Transverse colon (tissue), 4 donors: ENCODE results near the gene HOXD3. TPM values are rescaled to one million over a fixed set of nuclear protein-coding genes. Genes with fewer than 3 reads are reported as not detected.

Experiments
- DNase-seq: peaks from one replicate; pipeline ENCODE4 v3.0.0-alpha.2; 2019
- H3K27ac ChIP-seq, 4 donors: fragments of 200-600 bp; sonication (generic); 2 replicates each; pipeline ENCODE4 v1.5.1; 2016 to 2018; ENCODE audit warnings: inconsistent platforms in 4 of 4
- H3K27me3 ChIP-seq: fragments of 200-600 bp; sonication (generic); 2 replicates; pipeline ENCODE4 v1.5.1; 2017; ENCODE audit warnings: inconsistent platforms
- H3K36me3 ChIP-seq, 4 donors: fragments of 200-600 bp; sonication (generic); 2 replicates each; pipeline ENCODE4 v1.5.1; 2017 to 2019; ENCODE audit warnings: inconsistent platforms in 4 of 4
- H3K4me1 ChIP-seq, 4 donors: fragments of 200-600 bp; sonication (generic); 2 replicates each; pipeline ENCODE4 v1.5.1; 2017 to 2020; ENCODE audit warnings: inconsistent platforms in 4 of 4
- H3K4me3 ChIP-seq, 4 donors: fragments of 200-600 bp; sonication (generic); 1 replicate in 1 of 4; 2 replicates in 3 of 4; pipeline versions ENCODE4 v1.5.1 to v1.6.1; 2017 to 2019; ENCODE audit warnings: inconsistent platforms in 4 of 4
- H3K9me3 ChIP-seq, 2 donors: fragments of 200-600 bp; sonication (generic); 2 replicates each; pipeline ENCODE4 v1.5.1; 2017 to 2019; ENCODE audit warnings: inconsistent platforms in 2 of 2
- EP300 ChIP-seq: sonication (generic); formaldehyde crosslinking; IDR thresholded peaks from one replicate; pipeline ENCODE4 v1.6.1; 2017; ENCODE audit warnings: antibody characterized with exemption, low read depth
- POLR2A ChIP-seq: fragments of 450-650 bp; IDR thresholded peaks from one replicate; pipeline ENCODE4 v1.6.1; 2016; ENCODE audit warnings: antibody characterized with exemption, mild to moderate bottlenecking, moderate library complexity
- POLR2AphosphoS5 ChIP-seq, 3 donors: sonication (generic); formaldehyde crosslinking; IDR thresholded peaks; one replicate each; pipeline ENCODE4 v1.6.1; 2016; ENCODE audit warnings: antibody characterized with exemption in 3 of 3
- WGBS, 2 donors: methylation state at CpG; one replicate each; pipeline ENCODE4 v1.1.5; 2018; ENCODE audit warnings: low coverage in 1 of 2; 5-methylcytosine and 5-hydroxymethylcytosine counted together
- in situ Hi-C, 4 donors: fragments of 200-750 bp; cut with MboI; loops; one replicate each; pipeline versions ENCODE4 v1.15.0 to v1.15.1; 2017; ENCODE audit warnings: low sequenced_read_pairs in 3 of 4, low pct_ligation_motif_present in 1 of 4, low pct_unique_long_range_greater_than_20kb in 1 of 4
- intact Hi-C: fragments of 100-400 bp; cut with DNase I; formaldehyde crosslinking; loops from one replicate; pipeline ENCODE4 v1.15.1; 2023; ENCODE audit warnings: low total_unique reads
- total RNA-seq, 4 donors: library from RNA; depleted of rRNA; stranded (reverse); fragments of >200 nt; gene quantifications; one replicate each; pipeline ENCODE4 v1.1.0, GENCODE V29; 2016
- TF ChIP-seq, protein P1 (sequence below), 5 experiments: fragments of 200-600 bp in 3 of 5; fragments of 450-650 bp in 2 of 5; sonication (generic) in 3 of 5; IDR thresholded peaks; 1 replicate in 2 of 5; 2 replicates in 3 of 5; pipeline ENCODE4 v1.5.1; 2016 to 2017; ENCODE audit warnings: antibody characterized with exemption in 5 of 5, inconsistent platforms in 3 of 5, mild to moderate bottlenecking in 2 of 5, moderate library complexity in 1 of 5

Gene HOXD3
- total RNA-seq, 4 donors from 2014 or later: 2.0 to 15.7 (median 7.6) TPM; not detected in 1

DNA sequence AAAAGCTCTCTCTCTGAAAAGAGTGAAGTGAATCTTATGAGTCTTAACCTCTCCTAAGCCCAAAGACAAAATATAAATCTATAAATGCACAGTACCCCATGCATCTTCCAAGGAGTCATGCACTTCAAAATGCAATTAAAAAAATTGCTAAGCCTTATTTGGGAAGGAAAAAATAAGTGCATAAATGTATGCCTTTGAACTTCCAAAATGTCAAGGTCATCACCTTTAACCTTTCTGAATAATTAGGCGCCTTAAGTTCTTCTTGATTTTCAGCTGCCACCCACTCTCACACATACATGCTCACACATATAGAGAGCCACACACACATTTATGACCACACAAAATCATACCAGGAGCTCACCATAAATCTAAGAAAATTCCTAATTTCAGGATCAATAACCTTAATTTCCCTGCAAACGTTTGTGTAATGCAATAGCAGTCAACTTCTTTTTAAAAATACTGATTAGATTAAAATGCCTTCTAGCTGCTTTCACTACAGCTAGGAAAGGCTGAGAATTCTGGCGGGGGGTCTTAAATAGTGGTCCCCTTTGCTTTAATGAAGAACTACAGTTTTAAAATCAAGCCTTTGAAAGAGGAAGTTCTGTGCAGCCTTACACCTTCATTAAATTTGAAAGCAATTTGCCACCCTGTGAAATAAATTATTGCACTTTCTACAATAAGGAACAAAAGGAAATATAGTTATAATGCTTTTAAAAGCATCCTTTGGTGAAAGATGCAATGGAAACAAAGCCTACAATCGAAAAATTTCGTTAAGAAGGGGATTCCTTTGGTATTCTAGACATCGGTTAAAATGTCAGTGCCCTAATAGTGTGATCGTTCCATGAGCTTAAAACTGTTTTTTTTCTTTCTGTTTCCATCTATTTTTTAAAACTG is 46.4 kb upstream of the HOXD3 start:
- TF ChIP-seq POLR2AphosphoS5 (IDR thresholded peaks at IDR 0.05) (peak in 1 of 3 donors; percentile 25), POLR2A (no peak)
- in situ Hi-C loops: loop anchor here in 3 of 4 donors (25.0 kb wide), 2 partner anchors 702 to 1027 kb away; no protein-coding TSS in a partner anchor
- 30 to 39% methylated on average over 7 of the region's 7 CpGs for WGBS, 2 donors

DNA sequence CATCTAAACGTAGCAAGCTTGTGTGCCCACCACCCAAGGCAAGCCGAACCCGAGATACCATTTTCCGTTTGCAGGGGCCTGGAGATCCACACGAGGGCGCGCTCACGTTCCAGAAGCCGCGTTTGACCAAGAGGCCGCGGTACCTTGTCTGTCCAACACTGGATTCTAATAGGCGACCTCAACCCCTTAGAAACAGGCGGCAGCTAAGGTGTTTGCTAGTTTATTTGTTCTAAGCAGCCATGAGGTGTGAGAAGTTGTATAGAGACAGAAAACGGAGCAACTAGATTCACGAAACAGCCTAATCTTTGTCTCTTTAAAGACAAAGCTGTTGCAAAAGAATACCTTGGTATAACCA is 45.8 kb upstream of the HOXD3 start:
- peaks cover 98% of the 10 kb centered on the region for H3K27me3 ChIP-seq
- peak; percentile 69 for DNase-seq
- intact Hi-C loops (no loop called here), in situ Hi-C loops (loop anchor here in 3 of 4 donors (25.0 kb wide), 2 partner anchors 701 to 1026 kb away; no protein-coding TSS in a partner anchor)
- H3K4me3 ChIP-seq: no peak overlapping the region
- H3K36me3 ChIP-seq: no peaks in the 10 kb centered on the region
- H3K4me1 ChIP-seq: peaks cover 8 to 43% (median 16%) of the 10 kb centered on the region in 4 donors
- peak overlapping the region in 2 of 4 donors; percentile 37 to 69 for H3K27ac ChIP-seq
- no peaks in the 10 kb centered on the region for H3K9me3 ChIP-seq
- TF ChIP-seq, protein P1, sequence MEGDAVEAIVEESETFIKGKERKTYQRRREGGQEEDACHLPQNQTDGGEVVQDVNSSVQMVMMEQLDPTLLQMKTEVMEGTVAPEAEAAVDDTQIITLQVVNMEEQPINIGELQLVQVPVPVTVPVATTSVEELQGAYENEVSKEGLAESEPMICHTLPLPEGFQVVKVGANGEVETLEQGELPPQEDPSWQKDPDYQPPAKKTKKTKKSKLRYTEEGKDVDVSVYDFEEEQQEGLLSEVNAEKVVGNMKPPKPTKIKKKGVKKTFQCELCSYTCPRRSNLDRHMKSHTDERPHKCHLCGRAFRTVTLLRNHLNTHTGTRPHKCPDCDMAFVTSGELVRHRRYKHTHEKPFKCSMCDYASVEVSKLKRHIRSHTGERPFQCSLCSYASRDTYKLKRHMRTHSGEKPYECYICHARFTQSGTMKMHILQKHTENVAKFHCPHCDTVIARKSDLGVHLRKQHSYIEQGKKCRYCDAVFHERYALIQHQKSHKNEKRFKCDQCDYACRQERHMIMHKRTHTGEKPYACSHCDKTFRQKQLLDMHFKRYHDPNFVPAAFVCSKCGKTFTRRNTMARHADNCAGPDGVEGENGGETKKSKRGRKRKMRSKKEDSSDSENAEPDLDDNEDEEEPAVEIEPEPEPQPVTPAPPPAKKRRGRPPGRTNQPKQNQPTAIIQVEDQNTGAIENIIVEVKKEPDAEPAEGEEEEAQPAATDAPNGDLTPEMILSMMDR (IDR thresholded peaks at IDR 0.05): peak; percentile 56 to 68 (median 58)
- no peak for TF ChIP-seq POLR2AphosphoS5 (IDR thresholded peaks at IDR 0.05)
- TF ChIP-seq POLR2A: no peak
- TF ChIP-seq EP300: no peak
- 2 to 4% methylated on average over 14 to 16 of the region's 16 CpGs for WGBS, 2 donors

More for the DNA sequence above, 46.4 kb upstream of the HOXD3 start:
- intact Hi-C loops: no loop called here
- H3K9me3 ChIP-seq: no peaks in the 10 kb centered on the region
- H3K4me1 ChIP-seq: peaks cover 8 to 38% (median 16%) of the 10 kb centered on the region in 4 donors
- DNase-seq: no peak
- H3K4me3 ChIP-seq: no peak overlapping the region
- H3K27me3 ChIP-seq: peaks cover 98% of the 10 kb centered on the region
- peak overlapping the region in 2 of 4 donors; percentile 69 to 73 for H3K27ac ChIP-seq
- no peaks in the 10 kb centered on the region for H3K36me3 ChIP-seq

DNA sequence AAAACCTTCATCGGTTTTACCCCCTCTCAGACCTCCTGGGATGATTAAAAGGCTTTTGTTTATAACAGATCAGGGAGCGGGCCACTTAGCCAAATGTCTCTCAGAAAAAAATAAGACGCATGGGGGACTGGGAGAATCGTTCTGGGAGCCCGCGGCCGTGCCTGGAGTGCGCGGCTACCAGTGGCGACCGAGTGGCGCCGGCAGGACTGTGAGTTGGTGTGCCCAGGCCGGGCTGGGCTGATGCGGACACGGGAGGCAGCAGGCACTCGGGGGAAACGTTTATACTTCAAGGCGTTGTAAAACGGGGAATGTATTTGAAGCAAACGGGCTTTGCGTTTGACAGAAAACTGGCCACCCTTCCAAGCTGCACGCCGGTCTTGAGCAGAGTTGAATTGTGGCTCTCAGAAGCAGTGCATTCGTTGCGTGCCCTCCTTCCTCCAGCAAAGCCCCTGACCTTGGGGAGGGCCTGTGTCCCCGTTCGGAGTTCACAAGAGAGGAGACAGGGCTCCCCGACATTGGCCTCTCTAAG is 45.2 kb upstream of the HOXD3 start:
- intact Hi-C loops (no loop called here), in situ Hi-C loops (loop anchor here in 3 of 4 donors (25.0 kb wide), 2 partner anchors 700 to 1025 kb away; no protein-coding TSS in a partner anchor)
- TF ChIP-seq POLR2AphosphoS5 (IDR thresholded peaks at IDR 0.05) (no peak), POLR2A (no peak), EP300 (no peak)
- TF ChIP-seq, protein P1 (IDR thresholded peaks at IDR 0.05): no peak
- Histone ChIP-seq H3K9me3 (no peaks in the 10 kb centered on the region), H3K4me1 (peaks cover 7 to 37% (median 11%) of the 10 kb centered on the region in 4 donors), H3K27ac (peak overlapping the region in 2 of 4 donors; percentile 37 to 69), H3K27me3 (peaks cover 98% of the 10 kb centered on the region), H3K4me3 (peak overlapping the region in 1 of 4 donors; percentile 18), H3K36me3 (no peaks in the 10 kb centered on the region)
- WGBS, 2 donors: 35 to 37% methylated on average over 21 to 28 of the region's 29 CpGs
- no peak for DNase-seq

DNA sequence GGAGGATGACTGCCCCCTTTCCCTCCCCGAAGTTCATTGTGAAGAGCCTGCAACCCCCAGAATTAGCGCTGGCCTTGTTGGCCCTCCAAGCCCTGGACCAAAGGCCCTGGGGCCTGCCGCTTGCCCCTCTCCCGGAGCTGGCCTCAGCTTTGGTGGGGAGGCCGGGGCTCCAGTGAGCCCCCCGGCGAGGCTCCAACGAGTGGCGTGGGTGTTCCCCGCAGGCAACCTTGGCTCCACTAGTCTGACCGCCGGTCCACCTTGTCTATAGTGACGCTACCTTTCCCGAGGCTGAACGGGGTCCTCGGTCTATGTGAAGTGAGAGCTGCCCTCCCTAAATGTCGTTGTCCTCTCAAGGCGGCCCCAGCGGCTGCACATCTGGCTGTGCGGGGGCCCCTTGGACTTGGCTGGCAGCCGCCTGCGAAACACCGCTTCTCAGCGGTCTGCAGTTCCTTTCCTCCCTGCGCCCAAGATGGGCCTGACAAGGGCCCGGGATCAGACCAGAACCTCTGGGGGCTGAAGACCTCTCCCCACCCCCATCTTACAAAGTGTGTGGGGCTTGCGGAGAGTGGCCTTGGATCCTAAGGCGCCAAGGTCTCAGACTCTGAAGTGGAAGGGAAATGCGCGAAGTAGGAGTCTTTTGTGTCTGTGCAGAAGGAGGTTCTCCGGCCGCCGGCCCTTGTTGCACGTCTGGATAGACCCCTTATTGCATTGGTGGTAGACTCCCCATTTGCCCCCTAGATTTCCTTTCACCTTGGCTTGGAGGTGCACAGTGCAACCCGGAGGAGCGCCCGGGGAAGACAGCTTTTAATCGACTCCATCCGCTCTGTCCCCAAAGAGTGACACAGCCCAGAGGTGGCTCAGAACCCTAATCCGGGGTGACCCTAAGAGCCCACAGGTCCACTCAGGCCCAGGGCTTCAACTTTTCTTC is 44.5 kb upstream of the HOXD3 start:
- H3K36me3 ChIP-seq: no peaks in the 10 kb centered on the region
- H3K4me1 ChIP-seq: peaks cover 3 to 32% (median 7%) of the 10 kb centered on the region in 4 donors
- no peak for TF ChIP-seq POLR2AphosphoS5 (IDR thresholded peaks at IDR 0.05)
- no peak for TF ChIP-seq EP300
- no peak for TF ChIP-seq POLR2A
- TF ChIP-seq, protein P1 (IDR thresholded peaks at IDR 0.05): no peak
- peak overlapping the region in 1 of 4 donors; percentile 18 for H3K4me3 ChIP-seq
- peak overlapping the region in 2 of 4 donors; percentile 37 to 69 for H3K27ac ChIP-seq
- no peaks in the 10 kb centered on the region for H3K9me3 ChIP-seq
- intact Hi-C loops: no loop called here
- WGBS, 2 donors: 48 to 100% methylated on average over 1 to 40 of the region's 40 CpGs
- in situ Hi-C loops: loop anchor here in 3 of 4 donors (25.0 kb wide), 2 partner anchors 700 to 1025 kb away; no protein-coding TSS in a partner anchor
- DNase-seq: no peak
- peaks cover 100% of the 10 kb centered on the region for H3K27me3 ChIP-seq
